ENCODE measurements around the gene FAM98A.

FAM98A gene

GRCh38 chr2:33577668-33578067, 21.4 kb downstream of the FAM98A start:
- no peaks in the 10 kb centered on the region for H3K9me3 ChIP-seq (ENCODE audit: control insufficient read depth in 5 of 5, low read length in 5 of 5)
- H3K27ac ChIP-seq (ENCODE audit: low read depth, low read length) = no peak overlapping the region
- H3K27me3 ChIP-seq (ENCODE audit: control insufficient read depth in 5 of 5, insufficient read depth in 4 of 5, low read length in 5 of 5) = no peaks in the 10 kb centered on the region
- H3K4me3 ChIP-seq (ENCODE audit: low read depth in 1 of 5, low read length in 5 of 5) = no peak overlapping the region
- no peaks in the 10 kb centered on the region for H3K36me3 ChIP-seq (ENCODE audit: control insufficient read depth in 5 of 5, insufficient read depth in 5 of 5, low read length in 5 of 5)
- H3K9ac ChIP-seq (ENCODE audit: low read length in 5 of 5) = no peak overlapping the region
- H3K4me1 ChIP-seq (ENCODE audit: control insufficient read depth in 5 of 5, insufficient read depth in 5 of 5, low read length in 5 of 5) = no peaks in the 10 kb centered on the region

DNA sequence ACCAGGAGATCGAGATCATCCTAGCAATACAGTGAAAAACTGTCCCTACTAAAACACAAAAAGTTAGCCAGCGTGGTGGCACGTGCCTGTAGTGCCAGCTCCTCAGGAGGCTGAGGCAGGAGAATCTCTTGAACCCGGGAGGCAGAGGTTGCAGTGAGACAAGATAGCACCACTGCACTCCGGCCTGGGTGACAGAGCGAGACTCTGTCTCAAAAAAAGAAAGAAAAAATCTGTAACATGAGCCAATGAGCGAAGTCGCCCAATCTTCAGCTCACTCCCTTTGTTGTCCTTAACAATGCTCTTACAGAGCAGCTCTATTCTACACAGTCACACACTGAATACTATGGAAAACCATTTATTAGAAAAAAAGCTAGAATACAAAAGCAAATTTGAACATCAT, 22.0 kb downstream of the FAM98A start:
- Histone ChIP-seq H3K9me3 (ENCODE audit: control insufficient read depth in 5 of 5, low read length in 5 of 5) (no peaks in the 10 kb centered on the region), H3K4me1 (ENCODE audit: control insufficient read depth in 5 of 5, insufficient read depth in 5 of 5, low read length in 5 of 5) (no peaks in the 10 kb centered on the region), H3K27ac (ENCODE audit: low read depth, low read length) (no peak overlapping the region), H3K27me3 (ENCODE audit: control insufficient read depth in 5 of 5, insufficient read depth in 4 of 5, low read length in 5 of 5) (no peaks in the 10 kb centered on the region), H3K4me3 (ENCODE audit: low read depth in 1 of 5, low read length in 5 of 5) (no peak overlapping the region), H3K36me3 (ENCODE audit: control insufficient read depth in 5 of 5, insufficient read depth in 5 of 5, low read length in 5 of 5) (no peaks in the 10 kb centered on the region), H3K9ac (ENCODE audit: low read length in 5 of 5) (no peak overlapping the region)

DNA sequence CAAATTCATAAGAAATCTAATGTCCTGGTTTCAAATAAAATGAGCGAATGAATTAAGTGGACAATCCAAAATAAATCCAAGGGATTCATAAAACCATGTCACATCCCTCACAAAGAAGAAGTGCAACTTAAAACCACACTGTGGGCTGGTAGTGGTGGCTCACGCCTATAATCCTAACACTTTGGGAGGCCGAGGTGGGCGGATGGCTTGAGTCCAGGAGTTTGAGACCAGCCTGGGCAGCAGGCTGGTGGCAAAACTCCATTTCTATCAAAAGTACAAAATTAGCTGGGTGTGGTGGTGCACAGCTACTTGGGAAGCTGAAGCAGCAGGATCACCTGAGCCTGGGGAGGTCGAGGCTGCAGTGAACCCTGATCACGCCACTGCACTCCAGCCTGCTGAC, 25.4 kb downstream of the FAM98A start:
- Histone ChIP-seq H3K9me3 (ENCODE audit: control insufficient read depth in 5 of 5, low read length in 5 of 5) (no peaks in the 10 kb centered on the region), H3K4me3 (ENCODE audit: low read depth in 1 of 5, low read length in 5 of 5) (no peak overlapping the region), H3K4me1 (ENCODE audit: control insufficient read depth in 5 of 5, insufficient read depth in 5 of 5, low read length in 5 of 5) (no peaks in the 10 kb centered on the region), H3K27me3 (ENCODE audit: control insufficient read depth in 5 of 5, insufficient read depth in 4 of 5, low read length in 5 of 5) (no peaks in the 10 kb centered on the region), H3K9ac (ENCODE audit: low read length in 5 of 5) (no peak overlapping the region), H3K27ac (ENCODE audit: low read depth, low read length) (no peak overlapping the region), H3K36me3 (ENCODE audit: control insufficient read depth in 5 of 5, insufficient read depth in 5 of 5, low read length in 5 of 5) (no peaks in the 10 kb centered on the region)

DNA sequence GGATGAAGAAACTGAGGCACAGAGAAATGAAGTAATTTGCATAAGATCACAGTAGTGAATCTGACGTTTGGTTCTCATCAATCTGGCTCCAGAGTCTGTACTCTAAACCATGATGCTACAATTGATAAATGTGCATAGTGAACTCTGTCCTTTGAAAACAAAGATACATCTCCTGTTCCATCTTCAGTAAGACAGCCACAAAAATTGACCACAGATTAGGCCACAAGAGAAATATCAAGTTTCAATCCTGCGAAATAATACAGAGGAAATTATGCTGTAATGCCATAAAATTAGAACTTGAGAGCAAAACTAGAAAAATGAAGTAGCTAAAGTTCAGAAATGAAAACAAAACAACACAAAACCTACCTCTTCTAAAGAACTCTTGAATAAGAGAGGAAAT, 28.4 kb downstream of the FAM98A start:
- Histone ChIP-seq H3K4me1 (ENCODE audit: control insufficient read depth in 5 of 5, insufficient read depth in 5 of 5, low read length in 5 of 5) (no peaks in the 10 kb centered on the region), H3K27ac (ENCODE audit: low read depth, low read length) (no peak overlapping the region), H3K9me3 (ENCODE audit: control insufficient read depth in 5 of 5, low read length in 5 of 5) (no peaks in the 10 kb centered on the region), H3K4me3 (ENCODE audit: low read depth in 1 of 5, low read length in 5 of 5) (no peak overlapping the region), H3K36me3 (ENCODE audit: control insufficient read depth in 5 of 5, insufficient read depth in 5 of 5, low read length in 5 of 5) (peaks cover 0 to under 1% (median 0%) of the 10 kb centered on the region in 5 donors), H3K9ac (ENCODE audit: low read length in 5 of 5) (no peak overlapping the region), H3K27me3 (ENCODE audit: control insufficient read depth in 5 of 5, insufficient read depth in 4 of 5, low read length in 5 of 5) (no peaks in the 10 kb centered on the region)

DNA sequence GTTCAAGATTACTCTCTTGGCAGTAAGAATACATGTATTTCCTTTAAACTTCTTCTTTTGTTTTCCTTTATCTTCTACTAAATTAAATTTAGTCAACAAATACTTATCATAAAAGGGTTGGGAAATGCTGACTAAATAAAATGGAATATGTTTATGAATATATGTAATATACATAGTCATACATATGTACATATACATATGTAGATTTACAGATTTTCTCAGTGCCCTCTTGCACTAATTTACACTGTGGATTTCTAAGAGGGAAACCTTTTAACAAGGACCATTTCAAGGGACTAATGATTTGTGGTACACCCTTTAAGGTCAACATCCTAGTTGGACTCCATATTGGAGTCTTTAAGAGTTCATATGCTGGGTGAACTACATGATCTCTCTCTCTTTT, 37.2 kb downstream of the FAM98A start:
- Histone ChIP-seq H3K27ac (ENCODE audit: low read depth, low read length) (no peak overlapping the region), H3K9me3 (ENCODE audit: control insufficient read depth in 5 of 5, low read length in 5 of 5) (no peaks in the 10 kb centered on the region), H3K4me3 (ENCODE audit: low read depth in 1 of 5, low read length in 5 of 5) (no peak overlapping the region), H3K36me3 (ENCODE audit: control insufficient read depth in 5 of 5, insufficient read depth in 5 of 5, low read length in 5 of 5) (peaks cover 3 to 39% (median 20%) of the 10 kb centered on the region in 5 donors), H3K4me1 (ENCODE audit: control insufficient read depth in 5 of 5, insufficient read depth in 5 of 5, low read length in 5 of 5) (peaks cover 0 to 14% (median 0%) of the 10 kb centered on the region in 5 donors), H3K27me3 (ENCODE audit: control insufficient read depth in 5 of 5, insufficient read depth in 4 of 5, low read length in 5 of 5) (no peaks in the 10 kb centered on the region), H3K9ac (ENCODE audit: low read length in 5 of 5) (no peak overlapping the region)

DNA sequence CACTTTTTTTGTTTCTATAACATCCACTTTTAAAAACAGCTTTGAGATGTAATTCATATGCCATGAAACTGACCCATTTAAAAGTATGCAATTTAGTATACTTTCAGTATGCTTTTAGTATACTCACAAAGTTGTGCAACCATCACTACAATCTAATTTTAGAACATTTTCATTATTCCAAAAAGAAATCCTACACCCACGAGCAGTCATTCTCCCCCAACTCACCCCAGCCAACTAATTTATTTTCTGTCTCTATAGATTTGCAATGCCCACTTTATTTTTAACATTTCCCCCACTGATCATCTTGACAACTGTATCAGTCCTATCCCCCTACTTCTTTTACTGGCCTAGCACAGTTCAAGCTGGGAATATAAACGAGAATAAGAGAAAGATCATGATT, 39.1 kb downstream of the FAM98A start:
- H3K27ac ChIP-seq (ENCODE audit: low read depth, low read length) = no peak overlapping the region

GRCh38 chr2:33559328-33559727, 39.8 kb downstream of the FAM98A start:
- H3K4me3 ChIP-seq (ENCODE audit: low read depth in 1 of 5, low read length in 5 of 5) = no peak overlapping the region
- no peaks in the 10 kb centered on the region for H3K27me3 ChIP-seq (ENCODE audit: control insufficient read depth in 5 of 5, insufficient read depth in 4 of 5, low read length in 5 of 5)
- peaks cover 3 to 37% (median 17%) of the 10 kb centered on the region in 5 donors for H3K36me3 ChIP-seq (ENCODE audit: control insufficient read depth in 5 of 5, insufficient read depth in 5 of 5, low read length in 5 of 5)
- peaks cover 0 to 24% (median 4%) of the 10 kb centered on the region in 5 donors for H3K4me1 ChIP-seq (ENCODE audit: control insufficient read depth in 5 of 5, insufficient read depth in 5 of 5, low read length in 5 of 5)
- H3K9ac ChIP-seq (ENCODE audit: low read length in 5 of 5) = no peak overlapping the region
- no peak overlapping the region for H3K27ac ChIP-seq (ENCODE audit: low read depth, low read length)
- H3K9me3 ChIP-seq (ENCODE audit: control insufficient read depth in 5 of 5, low read length in 5 of 5) = no peaks in the 10 kb centered on the region

More for the DNA sequence above, 39.1 kb downstream of the FAM98A start:
- Histone ChIP-seq H3K4me3 (ENCODE audit: low read depth in 1 of 5, low read length in 5 of 5) (no peak overlapping the region), H3K27me3 (ENCODE audit: control insufficient read depth in 5 of 5, insufficient read depth in 4 of 5, low read length in 5 of 5) (no peaks in the 10 kb centered on the region), H3K9ac (ENCODE audit: low read length in 5 of 5) (no peak overlapping the region), H3K4me1 (ENCODE audit: control insufficient read depth in 5 of 5, insufficient read depth in 5 of 5, low read length in 5 of 5) (peaks cover 0 to 17% (median 2%) of the 10 kb centered on the region in 5 donors), H3K9me3 (ENCODE audit: control insufficient read depth in 5 of 5, low read length in 5 of 5) (no peaks in the 10 kb centered on the region), H3K36me3 (ENCODE audit: control insufficient read depth in 5 of 5, insufficient read depth in 5 of 5, low read length in 5 of 5) (peaks cover 3 to 38% (median 17%) of the 10 kb centered on the region in 5 donors)

GRCh38 chr2:33555681-33556080, 43.4 kb downstream of the FAM98A start:
- H3K36me3 ChIP-seq (ENCODE audit: control insufficient read depth in 5 of 5, insufficient read depth in 5 of 5, low read length in 5 of 5) = peaks cover 0 to 23% (median 6%) of the 10 kb centered on the region in 5 donors
- H3K27me3 ChIP-seq (ENCODE audit: control insufficient read depth in 5 of 5, insufficient read depth in 4 of 5, low read length in 5 of 5) = no peaks in the 10 kb centered on the region
- H3K9ac ChIP-seq (ENCODE audit: low read length in 5 of 5) = no peak overlapping the region
- no peak overlapping the region for H3K4me3 ChIP-seq (ENCODE audit: low read depth in 1 of 5, low read length in 5 of 5)
- H3K4me1 ChIP-seq (ENCODE audit: control insufficient read depth in 5 of 5, insufficient read depth in 5 of 5, low read length in 5 of 5) = peaks cover 2 to 36% (median 4%) of the 10 kb centered on the region in 5 donors
- H3K27ac ChIP-seq (ENCODE audit: low read depth, low read length) = peak overlapping the region; percentile 56
- no peaks in the 10 kb centered on the region for H3K9me3 ChIP-seq (ENCODE audit: control insufficient read depth in 5 of 5, low read length in 5 of 5)

GRCh38 chr2:33552758-33553461, 46.2 kb downstream of the FAM98A start:
- Histone ChIP-seq H3K4me1 (ENCODE audit: control insufficient read depth in 5 of 5, insufficient read depth in 5 of 5, low read length in 5 of 5) (peaks cover 2 to 28% (median 4%) of the 10 kb centered on the region in 5 donors), H3K36me3 (ENCODE audit: control insufficient read depth in 5 of 5, insufficient read depth in 5 of 5, low read length in 5 of 5) (peaks cover 0 to 7% (median 4%) of the 10 kb centered on the region in 5 donors), H3K27me3 (ENCODE audit: control insufficient read depth in 5 of 5, insufficient read depth in 4 of 5, low read length in 5 of 5) (no peaks in the 10 kb centered on the region), H3K27ac (ENCODE audit: low read depth, low read length) (no peak overlapping the region), H3K4me3 (ENCODE audit: low read depth in 1 of 5, low read length in 5 of 5) (no peak overlapping the region), H3K9me3 (ENCODE audit: control insufficient read depth in 5 of 5, low read length in 5 of 5) (no peaks in the 10 kb centered on the region), H3K9ac (ENCODE audit: low read length in 5 of 5) (no peak overlapping the region)

- no peak overlapping the region for H3K9ac ChIP-seq (ENCODE audit: low read length in 5 of 5)
- no peaks in the 10 kb centered on the region for H3K27me3 ChIP-seq (ENCODE audit: control insufficient read depth in 5 of 5, insufficient read depth in 4 of 5, low read length in 5 of 5)
- H3K36me3 ChIP-seq (ENCODE audit: control insufficient read depth in 5 of 5, insufficient read depth in 5 of 5, low read length in 5 of 5) = peaks cover 0 to 7% (median 3%) of the 10 kb centered on the region in 5 donors
- H3K4me3 ChIP-seq (ENCODE audit: low read depth in 1 of 5, low read length in 5 of 5) = no peak overlapping the region
- H3K27ac ChIP-seq (ENCODE audit: low read depth, low read length) = no peak overlapping the region
- peaks cover 0 to 21% (median 4%) of the 10 kb centered on the region in 5 donors for H3K4me1 ChIP-seq (ENCODE audit: control insufficient read depth in 5 of 5, insufficient read depth in 5 of 5, low read length in 5 of 5)
- H3K9me3 ChIP-seq (ENCODE audit: control insufficient read depth in 5 of 5, low read length in 5 of 5) = no peaks in the 10 kb centered on the region
Observed at GRCh38 chr2:33550206-33550605, 48.9 kb downstream of the FAM98A start.
